HG02610 (cell line): ENCODE results near the gene ARPC2.

Experiments
- ATAC-seq: cut with Tn5 transposase; IDR thresholded peaks from one replicate; pipeline ENCODE4 v1.9.1; 2021; ENCODE audit warnings: mild to moderate bottlenecking, moderate library complexity; ENCODE audit not compliant: unreplicated experiment

The ARPC2 gene

DNA sequence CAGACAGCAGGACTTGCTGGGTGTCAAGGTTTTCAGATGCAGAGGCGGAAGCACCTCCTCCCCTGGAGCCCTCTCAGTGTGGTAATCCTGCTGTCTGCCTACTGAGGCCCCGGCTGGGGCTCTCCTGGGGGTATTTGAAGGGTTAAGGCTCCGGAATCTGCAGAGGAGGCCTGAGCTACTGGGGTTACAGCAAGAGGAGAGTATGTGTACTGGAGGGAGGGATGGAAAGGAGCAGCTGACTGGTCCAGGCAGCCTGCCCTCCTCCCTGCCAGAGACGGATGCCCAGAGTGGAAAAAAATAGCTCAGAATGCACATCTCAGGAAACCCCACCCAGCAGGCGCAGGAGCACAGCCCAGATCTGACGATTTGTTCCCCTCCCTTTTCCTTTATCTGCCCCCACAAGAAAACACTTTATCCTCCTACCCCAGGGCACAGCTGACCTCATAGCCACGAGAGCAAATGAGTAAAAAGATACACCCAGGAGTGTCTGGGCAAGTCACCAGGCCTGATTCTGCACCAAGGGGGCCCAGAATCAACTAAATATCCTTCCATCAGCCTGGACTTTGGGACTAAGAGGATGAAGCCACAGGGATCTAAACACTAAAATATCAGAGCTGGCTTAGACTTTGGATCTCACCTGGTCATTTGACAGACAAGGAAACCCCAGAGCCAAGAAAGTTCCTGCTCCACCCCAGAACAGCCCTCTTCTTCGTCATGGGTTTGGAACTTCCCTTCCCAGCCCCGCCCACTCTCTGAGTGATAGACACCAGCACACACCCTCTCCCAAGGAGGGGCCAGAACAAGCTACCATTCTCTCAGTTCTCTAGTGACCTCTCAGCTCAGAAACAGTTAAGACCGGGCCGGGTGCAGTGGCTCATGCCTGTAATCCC lies 69.8 kb downstream of the ARPC2 start:
- ATAC-seq, result peak; percentile 75

DNA sequence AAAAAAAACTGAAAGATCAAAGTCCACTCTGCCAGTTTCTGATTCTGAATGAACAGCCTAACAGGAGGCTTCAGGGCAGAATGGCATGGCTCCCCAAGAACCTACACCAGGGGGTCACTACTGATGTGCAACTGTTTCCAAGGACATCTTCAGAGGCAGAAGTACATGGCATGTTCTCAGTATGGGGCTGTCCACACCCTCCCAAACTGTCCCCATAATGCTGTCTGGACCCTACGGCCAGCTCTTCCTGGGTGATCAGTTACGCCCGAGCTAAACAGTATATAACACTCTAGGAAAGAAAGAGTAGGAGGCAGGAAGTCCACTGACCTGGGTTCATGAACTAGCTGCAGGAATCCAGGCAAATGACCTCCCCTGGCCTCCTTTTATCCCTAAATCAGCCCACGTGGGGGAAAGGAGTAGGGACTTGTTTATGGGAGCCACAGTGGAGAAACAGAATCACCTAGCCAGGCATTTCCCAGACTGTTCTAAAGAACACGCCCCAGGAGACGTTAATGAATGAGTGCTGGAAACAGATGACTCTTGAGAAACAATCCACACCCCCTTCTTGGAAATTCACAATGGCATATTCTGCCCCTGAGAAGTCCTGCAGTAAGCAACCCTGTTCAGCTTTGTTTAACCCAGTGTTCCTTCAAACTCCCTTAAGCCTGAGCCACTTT lies 72.8 kb downstream of the ARPC2 start:
- ATAC-seq, result no peak

DNA sequence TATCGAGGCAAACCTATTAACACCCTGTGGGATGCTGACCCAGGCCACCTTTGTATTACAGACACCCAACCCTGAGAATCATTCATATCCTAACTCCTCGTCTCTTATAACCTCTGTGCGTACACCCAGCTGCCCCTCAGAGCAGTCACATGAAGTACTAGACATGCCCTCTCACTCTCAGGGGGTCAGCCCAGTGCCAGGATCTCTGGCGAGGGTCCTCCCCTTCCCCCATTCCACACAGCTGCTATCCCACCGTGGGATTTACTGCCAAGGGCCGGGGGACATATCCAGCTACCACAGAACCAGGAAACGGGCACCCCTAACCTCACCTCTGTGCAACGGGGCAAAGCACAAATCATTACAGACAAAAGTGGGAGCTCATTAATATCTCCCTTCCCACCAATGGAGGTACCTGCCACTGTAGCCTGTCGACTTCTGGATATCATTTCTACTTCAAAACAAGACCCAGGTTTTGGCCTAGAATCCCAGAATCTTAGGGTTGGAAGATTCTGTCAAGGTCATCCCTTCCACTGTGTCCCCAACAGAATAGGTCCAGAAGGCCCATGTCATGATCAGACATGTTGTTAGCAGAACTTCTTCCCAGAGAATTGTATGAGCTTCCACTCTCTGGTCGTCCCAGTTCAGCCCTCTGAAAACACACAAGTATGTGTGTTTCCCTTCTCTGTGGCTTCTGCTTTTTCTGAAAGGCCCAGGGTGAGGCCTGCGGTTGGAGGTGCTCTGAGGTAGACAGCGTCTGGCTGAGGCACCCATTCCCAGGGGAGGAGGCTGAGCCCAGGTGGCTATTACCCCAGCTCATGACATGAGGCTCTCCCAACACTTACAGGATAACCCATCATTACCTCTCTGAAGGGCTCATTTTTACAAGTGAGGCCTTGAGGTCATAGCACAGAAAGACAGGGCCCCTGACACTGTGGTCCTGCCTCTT lies 73.6 kb downstream of the ARPC2 start:
- ATAC-seq, result peak; percentile 60

DNA sequence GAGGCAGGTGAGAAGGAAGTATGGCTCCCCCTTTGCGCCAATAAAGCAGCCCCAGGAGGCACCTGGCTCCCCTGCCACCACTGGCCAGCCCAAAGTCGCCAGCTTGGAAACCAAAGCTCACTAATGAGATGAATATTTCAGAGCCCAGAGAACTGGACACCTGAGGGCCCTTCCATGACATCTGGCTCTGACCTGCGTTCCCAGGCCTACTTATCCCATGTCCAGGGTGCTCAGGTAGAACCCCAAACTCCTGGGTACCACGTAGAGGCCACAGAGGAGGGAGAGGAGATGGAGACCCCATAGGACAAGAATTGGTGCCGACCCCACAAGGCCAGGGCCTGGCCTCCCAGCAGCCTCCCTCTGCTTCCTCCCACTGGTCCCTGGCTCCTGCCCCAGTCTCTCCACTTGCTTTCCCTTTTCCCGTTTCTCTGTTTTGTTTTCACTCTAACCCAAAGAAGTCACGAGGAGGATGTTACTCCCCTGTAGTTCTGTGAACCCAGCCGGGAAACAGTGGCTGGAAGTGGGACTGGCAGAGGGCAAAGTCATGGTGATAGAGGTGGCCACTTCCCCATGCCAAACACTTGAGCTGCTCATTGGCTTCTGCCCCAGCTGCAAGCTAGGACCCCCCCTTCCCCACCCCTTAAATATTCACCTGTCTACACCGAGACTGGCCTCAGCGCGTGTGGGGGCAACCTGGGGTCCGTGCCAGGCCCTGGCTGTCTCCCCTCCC lies 74.5 kb downstream of the ARPC2 start:
- ATAC-seq, result no peak

- ATAC-seq, result peak; percentile 80
Observed at GRCh38 chr2:218292048-218293014, 75.3 kb downstream of the ARPC2 start, which contains the start of gene TMBIM1. Gene TMBIM1 (minus strand): TSS chr2:218292503. CDS start chr2:218282141, 10,362 bp downstream.

- no peak for ATAC-seq
Observed at GRCh38 chr2:218293715-218294429, 76.9 kb downstream of the ARPC2 start.

DNA sequence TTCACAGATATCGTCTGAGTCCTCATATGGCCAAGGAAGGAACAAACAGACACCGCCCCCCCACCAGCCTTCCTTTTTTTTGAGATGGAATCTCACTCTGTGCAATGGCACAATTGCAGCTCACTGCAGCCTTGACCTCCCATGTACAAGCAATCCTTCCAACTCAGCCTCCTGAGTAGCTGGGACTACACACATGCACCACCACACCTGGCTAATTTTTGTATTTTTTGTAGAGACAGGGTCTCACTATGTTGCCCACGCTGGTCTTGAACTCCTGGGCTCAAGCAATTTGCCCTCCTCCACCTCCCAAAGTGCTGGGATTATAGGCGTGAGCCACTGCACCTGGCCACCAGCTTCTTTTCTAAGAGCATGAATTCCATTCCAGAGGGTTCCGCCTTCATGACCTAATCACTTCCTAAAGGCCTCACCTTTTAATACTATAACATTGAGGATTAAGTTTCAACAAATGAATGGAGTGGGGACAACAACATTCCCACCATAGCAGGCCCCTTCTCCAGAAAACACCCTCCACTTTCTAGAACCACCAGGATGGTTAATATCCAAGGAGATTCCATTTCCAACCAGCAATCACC lies 77.5 kb downstream of the ARPC2 start:
- ATAC-seq, result no peak

DNA sequence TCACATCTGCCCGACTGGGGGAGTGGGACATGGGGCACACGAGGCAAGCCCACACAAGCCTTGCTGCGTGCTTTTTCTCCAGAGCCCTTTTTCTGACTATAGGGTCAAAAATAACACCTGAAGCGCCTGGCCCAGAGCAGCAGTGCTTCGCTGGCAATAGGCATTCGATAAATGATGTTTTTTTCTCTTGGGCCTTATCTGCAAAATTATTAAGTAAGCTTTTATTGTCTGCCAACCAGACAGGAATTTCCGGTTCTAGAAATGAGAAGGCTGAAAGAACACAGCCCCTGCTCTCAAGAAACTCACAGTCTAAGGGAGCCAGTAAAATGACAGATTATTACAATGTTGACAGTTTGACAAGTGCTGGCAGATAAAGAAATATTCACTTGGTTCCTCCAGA lies 78.0 kb downstream of the ARPC2 start:
- no peak for ATAC-seq

DNA sequence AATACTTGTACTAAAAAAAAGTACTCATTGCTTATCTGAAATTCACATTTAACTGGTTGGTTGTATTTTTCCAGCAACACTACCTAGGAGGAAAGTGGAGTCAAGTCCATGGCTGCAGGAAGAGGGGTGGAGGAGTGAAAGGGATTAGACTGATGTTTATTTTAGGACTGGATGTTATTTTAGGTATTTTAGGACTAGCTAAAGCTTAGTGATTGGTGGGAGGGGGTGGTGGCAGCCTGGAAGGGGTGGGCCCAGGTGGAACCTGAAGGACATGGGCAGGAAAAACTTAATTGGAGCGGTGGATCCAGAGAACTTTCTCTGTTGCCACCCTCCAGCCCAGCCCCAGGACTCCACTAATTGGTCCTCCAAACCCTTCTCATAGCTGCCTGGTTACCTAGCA lies 79.2 kb downstream of the ARPC2 start:
- ATAC-seq, result no peak

GRCh38 chr2:218296847-218297246 lies 79.9 kb downstream of the ARPC2 start:
- ATAC-seq, result no peak

DNA sequence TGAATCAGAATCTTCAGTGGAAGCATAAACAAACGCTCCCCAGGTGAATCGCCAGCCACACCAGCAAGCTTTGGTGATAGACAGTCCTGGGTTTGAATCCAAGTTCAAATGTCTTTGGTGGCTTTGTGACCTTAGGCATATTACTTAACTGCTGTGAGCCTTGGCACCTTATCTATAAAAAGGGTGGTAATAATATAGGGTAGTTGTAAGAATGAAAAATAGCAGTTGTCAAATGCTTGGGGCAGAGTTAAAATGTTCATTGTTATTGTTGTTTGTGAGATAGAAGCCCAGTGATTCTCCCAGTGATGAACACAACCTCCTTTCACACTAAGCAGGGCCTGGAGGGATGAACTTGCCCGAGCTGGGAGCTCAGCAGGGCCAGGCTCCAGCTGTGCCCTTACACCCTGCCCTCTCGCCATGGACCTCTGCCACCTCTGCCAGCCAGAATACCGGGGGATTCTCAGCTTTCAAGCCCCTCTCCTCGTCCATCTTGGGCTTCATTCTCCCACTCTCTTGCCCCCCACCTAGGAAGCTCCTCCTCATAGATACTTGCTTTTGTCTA lies 81.4 kb downstream of the ARPC2 start:
- ATAC-seq, result no peak

DNA sequence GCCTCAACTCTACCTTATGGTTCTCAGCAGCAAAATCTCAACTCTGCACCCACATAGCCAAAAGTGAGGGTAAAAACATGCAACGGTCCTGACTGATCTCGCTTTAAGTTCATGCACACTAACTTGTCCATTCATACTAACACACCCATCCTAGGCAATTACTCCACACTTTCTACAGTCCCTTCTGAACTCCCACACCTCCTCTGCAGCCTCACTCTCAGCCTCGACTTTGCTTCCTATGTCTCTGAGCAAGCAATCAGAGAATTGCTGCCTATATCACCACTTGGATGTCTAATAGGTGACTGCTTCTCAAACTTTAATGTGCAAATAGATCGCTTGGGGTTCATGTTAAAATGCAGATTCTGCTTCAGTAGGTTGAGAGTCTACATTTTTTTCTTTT lies 83.2 kb downstream of the ARPC2 start:
- ATAC-seq, result no peak

DNA sequence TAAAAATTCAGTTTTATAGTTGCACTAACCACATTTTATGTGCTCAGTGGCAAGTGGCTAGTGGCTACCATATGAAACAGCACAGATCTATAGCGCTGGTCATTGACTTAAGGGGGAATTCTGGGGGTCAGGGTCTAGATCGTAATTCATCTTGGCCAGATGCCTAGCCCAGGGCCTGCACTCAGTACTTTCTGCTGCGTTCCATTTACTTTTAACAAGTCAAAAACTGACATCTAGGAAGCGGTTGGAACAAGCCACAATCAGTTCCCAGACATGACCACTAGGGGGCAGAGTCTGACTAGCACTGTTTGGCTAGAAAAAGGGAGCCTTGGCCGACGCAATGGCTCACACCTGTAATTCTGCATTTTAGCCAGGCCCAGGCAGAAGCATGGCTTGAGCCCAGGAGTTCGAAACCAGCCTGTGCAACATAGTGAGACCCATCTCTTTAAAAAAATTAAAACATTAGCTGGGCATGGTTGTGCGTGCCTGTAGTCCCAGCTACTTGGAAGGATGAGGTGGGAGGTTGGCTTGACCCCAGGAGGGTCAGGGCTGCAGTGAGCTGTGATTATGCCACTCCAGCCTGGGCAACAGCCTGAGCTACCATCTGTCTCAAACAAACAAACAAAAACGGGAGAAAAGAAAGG lies 84.3 kb downstream of the ARPC2 start:
- ATAC-seq, result peak; percentile 54
